T-helper 1 cell treated with Interleukin-12 subunit alpha and Interleukin-12 subunit beta and Interleukin-4 antibody, amounts not matched to agents 30 μg/mL and 1 μg/mL, for 36 hours (primary cell): Measurements from ENCODE around the gene PACRG.

Source experiments
- H3K27ac Mint-ChIP-seq: one replicate; pipeline ENCODE4 v1.8.0; 2021; ENCODE audit warnings: mild to moderate bottlenecking, mixed read lengths
- H3K27me3 Mint-ChIP-seq: one replicate; pipeline ENCODE4 v1.8.0; 2021; ENCODE audit warnings: low read depth, mixed read lengths
- H3K36me3 Mint-ChIP-seq: one replicate; pipeline ENCODE4 v1.8.0; 2021; ENCODE audit warnings: low read depth, mixed read lengths
- H3K4me1 Mint-ChIP-seq: one replicate; pipeline ENCODE4 v1.8.0; 2021; ENCODE audit warnings: low read depth, mixed read lengths
- H3K4me3 Mint-ChIP-seq: one replicate; pipeline ENCODE4 v1.8.0; 2021; ENCODE audit warnings: mild to moderate bottlenecking, moderate library complexity, mixed read lengths
- H3K9me3 Mint-ChIP-seq: one replicate; pipeline ENCODE4 v1.8.0; 2021; ENCODE audit warnings: mixed read lengths

The PACRG gene

GRCh38 chr6:163263196-163263595 lies 535.4 kb downstream of the PACRG start:
- H3K9me3 Mint-ChIP-seq, result no peaks in the 10 kb centered on the region
- H3K36me3 Mint-ChIP-seq, result no peaks in the 10 kb centered on the region
- H3K27me3 Mint-ChIP-seq, result no peaks in the 10 kb centered on the region
- no peak overlapping the region for H3K27ac Mint-ChIP-seq
- H3K4me3 Mint-ChIP-seq, result no peak overlapping the region
- H3K4me1 Mint-ChIP-seq, result no peaks in the 10 kb centered on the region

GRCh38 chr6:163263998-163264661 lies 536.4 kb downstream of the PACRG start:
- Mint-ChIP-seq H3K4me3 (no peak overlapping the region), H3K9me3 (no peaks in the 10 kb centered on the region), H3K4me1 (no peaks in the 10 kb centered on the region), H3K27ac (no peak overlapping the region), H3K36me3 (no peaks in the 10 kb centered on the region), H3K27me3 (peaks cover 3% of the 10 kb centered on the region)

- no peak overlapping the region for H3K4me3 Mint-ChIP-seq
- H3K27ac Mint-ChIP-seq, result no peak overlapping the region
- no peaks in the 10 kb centered on the region for H3K36me3 Mint-ChIP-seq
- H3K4me1 Mint-ChIP-seq, result no peaks in the 10 kb centered on the region
- H3K27me3 Mint-ChIP-seq, result peaks cover 3% of the 10 kb centered on the region
- no peaks in the 10 kb centered on the region for H3K9me3 Mint-ChIP-seq
Observed at GRCh38 chr6:163264662-163265035, 536.9 kb downstream of the PACRG start.

- Mint-ChIP-seq H3K4me3 (no peak overlapping the region), H3K9me3 (no peaks in the 10 kb centered on the region), H3K27ac (no peak overlapping the region)
Observed at GRCh38 chr6:163281634-163282033, 553.9 kb downstream of the PACRG start.

GRCh38 chr6:163282672-163283071 lies 554.9 kb downstream of the PACRG start:
- no peaks in the 10 kb centered on the region for H3K9me3 Mint-ChIP-seq
- H3K36me3 Mint-ChIP-seq, result no peaks in the 10 kb centered on the region
- H3K4me3 Mint-ChIP-seq, result no peak overlapping the region
- H3K27me3 Mint-ChIP-seq, result no peaks in the 10 kb centered on the region
- H3K4me1 Mint-ChIP-seq, result no peaks in the 10 kb centered on the region
- no peak overlapping the region for H3K27ac Mint-ChIP-seq

More at GRCh38 chr6:163281634-163282033, 553.9 kb downstream of the PACRG start:
- Mint-ChIP-seq H3K36me3 (no peaks in the 10 kb centered on the region), H3K27me3 (no peaks in the 10 kb centered on the region), H3K4me1 (no peaks in the 10 kb centered on the region)

- Mint-ChIP-seq H3K36me3 (no peaks in the 10 kb centered on the region), H3K4me3 (no peak overlapping the region), H3K27ac (no peak overlapping the region), H3K9me3 (no peaks in the 10 kb centered on the region), H3K27me3 (no peaks in the 10 kb centered on the region), H3K4me1 (no peaks in the 10 kb centered on the region)
Observed at GRCh38 chr6:163284151-163284550, 556.4 kb downstream of the PACRG start.

GRCh38 chr6:163285691-163286090 lies 557.9 kb downstream of the PACRG start:
- H3K4me1 Mint-ChIP-seq, result no peaks in the 10 kb centered on the region
- H3K36me3 Mint-ChIP-seq, result no peaks in the 10 kb centered on the region
- no peak overlapping the region for H3K4me3 Mint-ChIP-seq
- H3K27ac Mint-ChIP-seq, result no peak overlapping the region
- no peaks in the 10 kb centered on the region for H3K9me3 Mint-ChIP-seq
- H3K27me3 Mint-ChIP-seq, result no peaks in the 10 kb centered on the region

GRCh38 chr6:163287626-163288025 lies 559.9 kb downstream of the PACRG start:
- no peaks in the 10 kb centered on the region for H3K36me3 Mint-ChIP-seq
- no peaks in the 10 kb centered on the region for H3K9me3 Mint-ChIP-seq
- H3K4me1 Mint-ChIP-seq, result no peaks in the 10 kb centered on the region
- no peak overlapping the region for H3K4me3 Mint-ChIP-seq
- H3K27ac Mint-ChIP-seq, result no peak overlapping the region
- H3K27me3 Mint-ChIP-seq, result no peaks in the 10 kb centered on the region

GRCh38 chr6:163288066-163288465 lies 560.3 kb downstream of the PACRG start:
- Mint-ChIP-seq H3K36me3 (no peaks in the 10 kb centered on the region), H3K9me3 (no peaks in the 10 kb centered on the region), H3K4me1 (no peaks in the 10 kb centered on the region), H3K27me3 (no peaks in the 10 kb centered on the region), H3K4me3 (no peak overlapping the region), H3K27ac (no peak overlapping the region)

GRCh38 chr6:163288915-163289314 lies 561.1 kb downstream of the PACRG start:
- no peaks in the 10 kb centered on the region for H3K4me1 Mint-ChIP-seq
- no peak overlapping the region for H3K4me3 Mint-ChIP-seq
- no peaks in the 10 kb centered on the region for H3K9me3 Mint-ChIP-seq
- no peaks in the 10 kb centered on the region for H3K36me3 Mint-ChIP-seq
- no peak overlapping the region for H3K27ac Mint-ChIP-seq
- no peaks in the 10 kb centered on the region for H3K27me3 Mint-ChIP-seq

- no peaks in the 10 kb centered on the region for H3K9me3 Mint-ChIP-seq
- no peaks in the 10 kb centered on the region for H3K27me3 Mint-ChIP-seq
- H3K4me1 Mint-ChIP-seq, result no peaks in the 10 kb centered on the region
- no peak overlapping the region for H3K27ac Mint-ChIP-seq
- no peaks in the 10 kb centered on the region for H3K36me3 Mint-ChIP-seq
- H3K4me3 Mint-ChIP-seq, result no peak overlapping the region
Observed at GRCh38 chr6:163289447-163289846, 561.7 kb downstream of the PACRG start.

GRCh38 chr6:163290545-163291274 lies 562.9 kb downstream of the PACRG start:
- no peaks in the 10 kb centered on the region for H3K4me1 Mint-ChIP-seq
- no peaks in the 10 kb centered on the region for H3K36me3 Mint-ChIP-seq
- H3K9me3 Mint-ChIP-seq, result no peaks in the 10 kb centered on the region
- H3K27ac Mint-ChIP-seq, result no peak overlapping the region
- no peaks in the 10 kb centered on the region for H3K27me3 Mint-ChIP-seq
- no peak overlapping the region for H3K4me3 Mint-ChIP-seq

GRCh38 chr6:163291622-163292021 lies 563.8 kb downstream of the PACRG start:
- H3K4me1 Mint-ChIP-seq, result no peaks in the 10 kb centered on the region
- no peak overlapping the region for H3K4me3 Mint-ChIP-seq
- no peaks in the 10 kb centered on the region for H3K27me3 Mint-ChIP-seq
- H3K9me3 Mint-ChIP-seq, result no peaks in the 10 kb centered on the region
- H3K36me3 Mint-ChIP-seq, result no peaks in the 10 kb centered on the region
- no peak overlapping the region for H3K27ac Mint-ChIP-seq

GRCh38 chr6:163293286-163293685 lies 565.5 kb downstream of the PACRG start:
- no peaks in the 10 kb centered on the region for H3K36me3 Mint-ChIP-seq
- H3K27me3 Mint-ChIP-seq, result no peaks in the 10 kb centered on the region

GRCh38 chr6:163294734-163295133 lies 567.0 kb downstream of the PACRG start:
- no peak overlapping the region for H3K27ac Mint-ChIP-seq
- no peaks in the 10 kb centered on the region for H3K36me3 Mint-ChIP-seq
- no peaks in the 10 kb centered on the region for H3K4me1 Mint-ChIP-seq
- no peaks in the 10 kb centered on the region for H3K27me3 Mint-ChIP-seq
- no peak overlapping the region for H3K4me3 Mint-ChIP-seq
- H3K9me3 Mint-ChIP-seq, result no peaks in the 10 kb centered on the region

More at GRCh38 chr6:163293286-163293685, 565.5 kb downstream of the PACRG start:
- no peak overlapping the region for H3K27ac Mint-ChIP-seq
- no peak overlapping the region for H3K4me3 Mint-ChIP-seq
- H3K4me1 Mint-ChIP-seq, result no peaks in the 10 kb centered on the region
- H3K9me3 Mint-ChIP-seq, result no peaks in the 10 kb centered on the region
